ENCODE data around the gene EGR1. TPM values are rescaled to one million over a fixed set of nuclear protein-coding genes. Genes with fewer than 3 reads are reported as not detected.

EGR1 gene
- total RNA-seq, 1 experiment from 2014 or later = 84.0 TPM

DNA sequence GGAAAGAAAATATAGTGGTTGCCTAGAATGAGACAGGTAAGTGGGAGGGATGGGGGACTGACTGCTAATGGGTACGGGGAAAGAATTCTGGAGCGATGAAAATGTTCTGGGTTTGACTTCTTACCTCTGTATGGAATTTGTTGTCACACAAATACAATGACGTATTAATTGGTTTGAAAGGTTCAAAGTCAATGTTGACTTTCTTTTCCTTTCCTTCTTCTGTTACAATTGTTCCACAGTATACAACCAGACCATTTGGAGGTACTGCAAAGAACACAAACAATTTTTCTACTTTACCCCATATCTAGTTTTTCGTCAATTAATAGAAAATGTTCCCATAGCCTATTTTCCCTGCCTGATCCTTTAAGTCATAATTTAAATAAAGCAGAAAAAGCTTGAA is 52.2 kb downstream of the EGR1 start:
- no peak overlapping the region for H3K4me3 Mint-ChIP-seq (ENCODE audit: unreplicated experiment)
- ChIA-PET CTCF (no interaction called here), POLR2A (interaction anchor here (0.7 kb wide), 1 partner anchor 34 kb away, joined by 7 read pairs; no protein-coding TSS in a partner anchor)
- intact Hi-C loops (cut with micrococcal nuclease; ENCODE audit: unreplicated experiment) = no loop called here
- peaks cover 5% of the 10 kb centered on the region for H3K36me3 ChIP-seq (ENCODE audit: control insufficient read depth, insufficient read depth, low read length)
- H3K4me3 ChIP-seq (ENCODE audit: low read depth, low read length) = no peak overlapping the region
- no peaks in the 10 kb centered on the region for H3K9me3 ChIP-seq
- H3K9me3 Mint-ChIP-seq (ENCODE audit: unreplicated experiment) = no peaks in the 10 kb centered on the region
- no peaks in the 10 kb centered on the region for H3K27me3 Mint-ChIP-seq (ENCODE audit: insufficient read depth, unreplicated experiment)
- peaks cover 93% of the 10 kb centered on the region for H3K36me3 Mint-ChIP-seq (ENCODE audit: insufficient read depth, unreplicated experiment)
- H3K4me1 ChIP-seq = peaks cover 14% of the 10 kb centered on the region
- TF ChIP-seq CTCF (IDR thresholded peaks at IDR 0.05; ENCODE audit: insufficient read depth in 1 of 2, low read depth in 1 of 2, low read length in 1 of 2, severe bottlenecking in 1 of 2, unreplicated experiment in 1 of 2) = no peak
- no peak overlapping the region for H3K27ac Mint-ChIP-seq (ENCODE audit: unreplicated experiment)
- H3K4me1 Mint-ChIP-seq (ENCODE audit: low read depth, unreplicated experiment) = peaks cover 19% of the 10 kb centered on the region
- no TSS peak for BruUV-seq (replicated peaks)
- DNase-seq = no peak
- H3K27me3 ChIP-seq (replicated peaks; ENCODE audit: control insufficient read depth, insufficient read depth, low read length) = no peaks in the 10 kb centered on the region

Other genes starting within 250 kb of the EGR1 start
- gene GFRA3, start 190.9 kb upstream of the EGR1 start, total RNA-seq (2022) = 2.4 and 2.7 TPM in 2 replicates
- 22.7 and 22.9 TPM in 2 replicates for gene CDC25C, start 133.7 kb upstream of the EGR1 start, total RNA-seq (2022)
- 32.6 and 33.3 TPM in 2 replicates for gene FAM53C, start 127.2 kb upstream of the EGR1 start, total RNA-seq (2022)
- 71.8 and 77.9 TPM in 2 replicates for gene KDM3B, start 112.8 kb upstream of the EGR1 start, total RNA-seq (2022)
- 3.8 and 4.5 TPM in 2 replicates for gene REEP2, start 26.4 kb upstream of the EGR1 start, total RNA-seq (2022)
- gene ETF1, start 77.8 kb downstream of the EGR1 start, total RNA-seq (2022) = 179 and 184 TPM in 2 replicates
- 533 and 537 TPM in 2 replicates for gene HSPA9, start 109.9 kb downstream of the EGR1 start, total RNA-seq (2022)

Measured in Caco-2 (cell line).